Brain microvascular endothelial cell (primary cell): ENCODE data around the gene MYORG.

Experiments used
- DNase-seq: peaks from one replicate; pipeline ENCODE4 v3.0.0-alpha.2; 2020
- H3K27ac ChIP-seq: fragments of 250-450 bp; sonication (Bioruptor Pico); 2 replicates; pipeline ENCODE4 v1.5.1; 2020; ENCODE audit warnings: mild to moderate bottlenecking, moderate library complexity
- H3K27me3 ChIP-seq: fragments of 250-450 bp; sonication (Bioruptor Pico); replicated peaks from 2 replicates; pipeline ENCODE4 v1.5.1; 2020; ENCODE audit warnings: mild to moderate bottlenecking
- H3K36me3 ChIP-seq: fragments of 250-450 bp; sonication (Bioruptor Pico); replicated peaks from 2 replicates; pipeline ENCODE4 v1.5.1; 2020; ENCODE audit warnings: mild to moderate bottlenecking
- H3K4me3 ChIP-seq: 2 replicates; pipeline ENCODE4 v1.5.1; 2011; ENCODE audit warnings: low read depth, mild to moderate bottlenecking, control low read depth, low read length, moderate library complexity
- CTCF ChIP-seq: IDR thresholded peaks from 2 replicates; pipeline ENCODE4 v1.5.1; 2011; ENCODE audit warnings: low read depth, mild to moderate bottlenecking, moderate library complexity, low read length, control low read depth, inconsistent platforms; ENCODE audit errors: missing control alignments
- in situ Hi-C: cut with HindIII; loops from 2 replicates; pipeline ENCODE4 v1.10.0; 2017; ENCODE audit warnings: low sequenced_read_pairs, low pct_ligation_motif_present

Gene MYORG

GRCh38 chr9:34409154-34409553, 32.5 kb upstream of the MYORG start:
- TF ChIP-seq CTCF: no peak
- in situ Hi-C loops: no loop called here

GRCh38 chr9:34408173-34408572, 31.5 kb upstream of the MYORG start:
- DNase-seq: no peak
- no peak for TF ChIP-seq CTCF
- in situ Hi-C loops: no loop called here
- Histone ChIP-seq H3K27me3 (no peaks in the 10 kb centered on the region), H3K36me3 (peaks cover 5% of the 10 kb centered on the region), H3K27ac (no peak overlapping the region), H3K4me3 (no peak overlapping the region)

More at GRCh38 chr9:34409154-34409553, 32.5 kb upstream of the MYORG start:
- Histone ChIP-seq H3K4me3 (no peak overlapping the region), H3K27ac (no peak overlapping the region), H3K36me3 (no peaks in the 10 kb centered on the region), H3K27me3 (no peaks in the 10 kb centered on the region)
- DNase-seq: no peak

- no peak for DNase-seq
- in situ Hi-C loops: no loop called here
- H3K4me3 ChIP-seq: no peak overlapping the region
Measured at GRCh38 chr9:34406219-34406618, 29.5 kb upstream of the MYORG start.

GRCh38 chr9:34405719-34406118, 29.0 kb upstream of the MYORG start:
- in situ Hi-C loops: no loop called here
- peak; percentile 42 for DNase-seq
- no peak for TF ChIP-seq CTCF

More at GRCh38 chr9:34406219-34406618, 29.5 kb upstream of the MYORG start:
- TF ChIP-seq CTCF: no peak
- Histone ChIP-seq H3K27ac (no peak overlapping the region), H3K27me3 (no peaks in the 10 kb centered on the region), H3K36me3 (peaks cover 14% of the 10 kb centered on the region)

GRCh38 chr9:34403554-34404380, 27.1 kb upstream of the MYORG start:
- in situ Hi-C loops: no loop called here
- peak; percentile 99 for TF ChIP-seq CTCF
- no peak overlapping the region for H3K4me3 ChIP-seq
- H3K27ac ChIP-seq: no peak overlapping the region
- H3K27me3 ChIP-seq: no peaks in the 10 kb centered on the region
- H3K36me3 ChIP-seq: peaks cover 23% of the 10 kb centered on the region
- peak; percentile 57 for DNase-seq

More at GRCh38 chr9:34405719-34406118, 29.0 kb upstream of the MYORG start:
- no peaks in the 10 kb centered on the region for H3K27me3 ChIP-seq
- peaks cover 18% of the 10 kb centered on the region for H3K36me3 ChIP-seq
- H3K4me3 ChIP-seq: no peak overlapping the region
- no peak overlapping the region for H3K27ac ChIP-seq
